CD4-positive, alpha-beta T cell (primary cell): ENCODE results near the gene COX6A1. TPM values are rescaled to one million over a fixed set of nuclear protein-coding genes. Genes with fewer than 3 reads are reported as not detected.

Experiments used
- ATAC-seq: fragments of 200-7000 bp; cut with Tn5 transposase; one replicate; pipeline ENCODE4 v1.10.0; 2022; ENCODE audit warnings: mild to moderate bottlenecking; ENCODE audit not compliant: poor library complexity
- CTCF ChIA-PET: fragments of 350-600 bp; sonication (Branson Sonifier 250); formaldehyde crosslinking; loops from one replicate; lab custom pipeline; 2021; ENCODE audit warnings: antibody characterized with exemption, inconsistent platforms; lab: Charles Lee
- POLR2A ChIA-PET: fragments of 350-600 bp; sonication (Branson Sonifier 250); formaldehyde crosslinking; loops from one replicate; lab custom pipeline; 2021; ENCODE audit warnings: antibody characterized with exemption, inconsistent platforms; lab: Charles Lee
- DNase-seq, 14 experiments: peaks; one replicate each; pipeline ENCODE4 v3.0.0-alpha.2; 2013 to 2020; ENCODE audit warnings: mixed read lengths in 2 of 14
- H3K27ac ChIP-seq, 2 donors: one replicate each; pipeline versions ENCODE4 v1.5.1 to v1.7.0; 2013; ENCODE audit warnings: low read length in 2 of 2, low read depth in 1 of 2, mild to moderate bottlenecking in 1 of 2
- H3K27me3 ChIP-seq, 2 experiments: 1 replicate in 1 of 2; 2 replicates in 1 of 2; pipeline versions ENCODE4 v1.6.1 to v1.7.0; 2013; ENCODE audit warnings: low read length in 2 of 2, control low read depth in 1 of 2, mild to moderate bottlenecking in 1 of 2, moderate library complexity in 1 of 2; ENCODE audit not compliant: insufficient read depth in 2 of 2, control insufficient read depth in 1 of 2
- H3K36me3 ChIP-seq: one replicate; pipeline ENCODE4 v1.6.1; 2013; ENCODE audit warnings: low read length, control low read depth; ENCODE audit not compliant: insufficient read depth
- H3K4me1 ChIP-seq: one replicate; pipeline ENCODE4 v1.6.1; 2013; ENCODE audit warnings: low read length, control low read depth; ENCODE audit not compliant: insufficient read depth
- H3K4me3 ChIP-seq: one replicate; pipeline ENCODE4 v1.5.1; 2013; ENCODE audit warnings: mild to moderate bottlenecking, low read length, moderate library complexity
- H3K9me3 ChIP-seq, 2 experiments: 1 replicate in 1 of 2; 2 replicates in 1 of 2; pipeline versions ENCODE4 v1.6.1 to v1.7.0; 2013; ENCODE audit warnings: low read length in 2 of 2, mild to moderate bottlenecking in 2 of 2, control low read depth in 1 of 2, moderate library complexity in 1 of 2; ENCODE audit not compliant: control insufficient read depth in 1 of 2, insufficient read depth in 1 of 2
- H3K27ac Mint-ChIP-seq: one replicate; pipeline ENCODE4 v1.8.0; 2020; ENCODE audit warnings: mixed read lengths
- H3K27me3 Mint-ChIP-seq: one replicate; pipeline ENCODE4 v1.8.0; 2021; ENCODE audit warnings: mixed read lengths
- H3K36me3 Mint-ChIP-seq: one replicate; pipeline ENCODE4 v1.8.0; 2021; ENCODE audit warnings: low read depth, mixed read lengths
- H3K4me1 Mint-ChIP-seq: one replicate; pipeline ENCODE4 v1.8.0; 2021; ENCODE audit warnings: low read depth, mixed read lengths
- H3K4me3 Mint-ChIP-seq: one replicate; pipeline ENCODE4 v1.8.0; 2020; ENCODE audit warnings: mild to moderate bottlenecking, mixed read lengths
- H3K9me3 Mint-ChIP-seq: one replicate; pipeline ENCODE4 v1.8.0; 2020; ENCODE audit warnings: mixed read lengths
- intact Hi-C, 2 experiments: fragments of 100-400 bp; cut with DNase I in 1 of 2; cut with micrococcal nuclease in 1 of 2; formaldehyde crosslinking; loops; one replicate each; pipeline versions ENCODE4 v1.15.1 to v1.9.0; 2023 to 2025; cut with DNase I, micrococcal nuclease
- polyA plus RNA-seq, 2 donors: library from polyadenylated mRNA; unstranded; fragments of 120-200 nt; gene quantifications; one replicate each; pipeline ENCODE4 v1.2.1, GENCODE V29; 2013
- total RNA-seq, 174 experiments: library from RNA in 2 of 174; stranded (reverse) in 2 of 174; gene quantifications; one replicate each; pipeline ENCODE4 v1.2.3 and lab custom pipeline; 2021 to 2026
- TF ChIP-seq, protein P1 (sequence below): fragments of 200-600 bp; IDR thresholded peaks from one replicate; pipeline ENCODE4 v1.8.0; 2022; ENCODE audit warnings: antibody characterized with exemption, mild to moderate bottlenecking

Gene COX6A1
- total RNA-seq (100 to 1,000 TPM; 112 to 116 TPM), total RNA-seq (lab: John Stamatoyannopoulos, UW) (9.9 to 53.2 (median 18.5) reads per million in 172 experiments)
- polyA plus RNA-seq (2013, experiment 1 of 2) = 239 TPM
- 192 TPM for polyA plus RNA-seq (2013, experiment 2 of 2)

GRCh38 chr12:120437735-120438494 is at the start of gene COX6A1:
Gene COX6A1, plus strand, starts transcription at chr12:120438113. Its CDS starts 14 bp downstream, at chr12:120438127.
- Mint-ChIP-seq H3K4me1 (peaks cover 31% of the 10 kb centered on the region), H3K27ac (peak within 1 kb of the TSS; percentile 94), H3K9me3 (no peaks in the 10 kb centered on the region), H3K36me3 (peaks cover 37% of the 10 kb centered on the region), H3K27me3 (no peaks in the 10 kb centered on the region), H3K4me3 (peak within 1 kb of the TSS; percentile 97)
- peaks cover 16% of the 10 kb centered on the region for H3K36me3 ChIP-seq
- peaks cover 26% of the 10 kb centered on the region for H3K4me1 ChIP-seq
- peak within 1 kb of the TSS; percentile 69 to 88 for H3K27ac ChIP-seq
- TF ChIP-seq, protein P1, sequence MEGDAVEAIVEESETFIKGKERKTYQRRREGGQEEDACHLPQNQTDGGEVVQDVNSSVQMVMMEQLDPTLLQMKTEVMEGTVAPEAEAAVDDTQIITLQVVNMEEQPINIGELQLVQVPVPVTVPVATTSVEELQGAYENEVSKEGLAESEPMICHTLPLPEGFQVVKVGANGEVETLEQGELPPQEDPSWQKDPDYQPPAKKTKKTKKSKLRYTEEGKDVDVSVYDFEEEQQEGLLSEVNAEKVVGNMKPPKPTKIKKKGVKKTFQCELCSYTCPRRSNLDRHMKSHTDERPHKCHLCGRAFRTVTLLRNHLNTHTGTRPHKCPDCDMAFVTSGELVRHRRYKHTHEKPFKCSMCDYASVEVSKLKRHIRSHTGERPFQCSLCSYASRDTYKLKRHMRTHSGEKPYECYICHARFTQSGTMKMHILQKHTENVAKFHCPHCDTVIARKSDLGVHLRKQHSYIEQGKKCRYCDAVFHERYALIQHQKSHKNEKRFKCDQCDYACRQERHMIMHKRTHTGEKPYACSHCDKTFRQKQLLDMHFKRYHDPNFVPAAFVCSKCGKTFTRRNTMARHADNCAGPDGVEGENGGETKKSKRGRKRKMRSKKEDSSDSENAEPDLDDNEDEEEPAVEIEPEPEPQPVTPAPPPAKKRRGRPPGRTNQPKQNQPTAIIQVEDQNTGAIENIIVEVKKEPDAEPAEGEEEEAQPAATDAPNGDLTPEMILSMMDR = no peak
- H3K4me3 ChIP-seq = peak within 1 kb of the TSS; percentile 88
- POLR2A ChIA-PET = interaction anchor here (0.7 to 2.1 kb wide), 9 partner anchors 9 to 237 kb away, joined by 3 to 14 read pairs (median 9); partner anchors contain the start of genes COQ5, DYNLL1, GATC and RNU4-1
- no peaks in the 10 kb centered on the region for H3K9me3 ChIP-seq
- DNase-seq (peak; percentile 91 to 100 (median 96)), ATAC-seq (peak; percentile 94)
- CTCF ChIA-PET = interaction anchor here (0.7 to 2.0 kb wide), 7 partner anchors 15 to 136 kb away, joined by 3 to 13 read pairs (median 5); partner anchors contain the start of genes DYNLL1, SIRT4 and SRSF9
- intact Hi-C loops = loop anchor here (2.0 to 10.0 kb wide), 7 partner anchors 59 to 249 kb away; partner anchors contain the start of genes POP5 (in 2 of the 2), COQ5 (in 1 of the 2), DYNLL1 (in 1 of the 2) and MLEC (in 1 of the 2)
- H3K27me3 ChIP-seq = no peaks in the 10 kb centered on the region

- CTCF ChIA-PET = no interaction called here
- Histone ChIP-seq H3K27me3 (peaks cover 14% of the 10 kb centered on the region in 2 experiments), H3K27ac (no peak overlapping the region), H3K4me1 (peaks cover 7% of the 10 kb centered on the region), H3K9me3 (peaks cover 0 to 4% of the 10 kb centered on the region in 2 experiments), H3K4me3 (no peak overlapping the region), H3K36me3 (no peaks in the 10 kb centered on the region)
- Mint-ChIP-seq H3K4me1 (no peaks in the 10 kb centered on the region), H3K4me3 (no peak overlapping the region), H3K27me3 (peaks cover 51% of the 10 kb centered on the region), H3K9me3 (no peaks in the 10 kb centered on the region), H3K27ac (no peak overlapping the region), H3K36me3 (no peaks in the 10 kb centered on the region)
- POLR2A ChIA-PET = no interaction called here
- ATAC-seq (no peak), DNase-seq (no peak)
- TF ChIP-seq, protein P1 = no peak
- intact Hi-C loops = no loop called here
Observed at GRCh38 chr12:120388691-120389481, 49.0 kb upstream of the COX6A1 start.

DNA sequence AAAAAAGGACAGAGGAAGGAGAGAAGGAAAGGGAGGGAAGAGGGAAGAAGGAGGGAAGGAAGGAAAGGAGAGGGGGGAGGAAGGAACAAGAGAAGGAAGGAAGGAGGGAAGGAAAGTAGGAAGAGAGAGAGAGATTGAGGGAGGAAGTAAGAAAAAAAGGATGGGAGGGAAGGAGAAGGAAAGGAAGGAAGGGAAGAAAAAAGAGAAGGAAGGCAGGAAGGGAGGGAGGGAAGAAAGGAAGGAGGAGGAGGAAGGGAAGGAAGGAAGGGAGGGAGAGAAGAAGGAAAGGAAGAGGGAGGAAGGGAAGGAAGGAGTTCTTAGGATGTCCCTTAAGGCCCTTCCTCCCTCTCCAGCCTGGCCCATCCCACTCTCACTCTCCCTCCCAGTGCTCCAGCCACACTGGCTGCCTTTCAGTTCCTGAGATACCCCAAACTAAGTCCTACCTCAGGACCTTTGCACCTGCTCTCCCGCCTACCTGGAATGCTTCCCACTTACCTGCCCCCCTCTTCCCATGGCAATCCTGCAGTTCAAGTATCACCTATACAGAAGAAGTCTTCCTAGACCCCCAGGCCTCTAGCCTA is 47.3 kb upstream of the COX6A1 start:
- Mint-ChIP-seq H3K9me3 (no peaks in the 10 kb centered on the region), H3K27me3 (peaks cover 55% of the 10 kb centered on the region), H3K4me1 (no peaks in the 10 kb centered on the region), H3K4me3 (no peak overlapping the region), H3K36me3 (no peaks in the 10 kb centered on the region), H3K27ac (no peak overlapping the region)
- TF ChIP-seq, protein P1 = no peak
- Histone ChIP-seq H3K4me3 (no peak overlapping the region), H3K4me1 (peaks cover 7% of the 10 kb centered on the region), H3K36me3 (no peaks in the 10 kb centered on the region), H3K27me3 (peaks cover 14 to 15% of the 10 kb centered on the region in 2 experiments), H3K9me3 (peaks cover 0 to 4% of the 10 kb centered on the region in 2 experiments), H3K27ac (no peak overlapping the region)
- CTCF ChIA-PET = interaction anchor here (0.7 kb wide), 1 partner anchor 42 kb away, joined by 3 read pairs; no protein-coding TSS in a partner anchor
- intact Hi-C loops = no loop called here
- no peak for ATAC-seq
- POLR2A ChIA-PET = no interaction called here
- no peak for DNase-seq
